ENCODE measurements around the gene MBD3L2. TPM values are rescaled to one million over a fixed set of nuclear protein-coding genes. Genes with fewer than 3 reads are reported as not detected.
"Not testable (repeated sequence)": the region's sequence is repeated elsewhere in the genome, so short reads cannot be mapped to it uniquely, and the experiment has no call there.

Gene MBD3L2
- total RNA-seq (2014; rRNA removed; shearing (Covaris generic)): not detected in 2 replicates
- polyA plus RNA-seq (2014; cell fraction: nucleus; rRNA removed): not detected in 2 replicates

- not testable (repeated sequence) for DNase-seq (ENCODE audit: extremely low read depth, low read depth)
Observed at GRCh38 chr19:7049021-7049420, at the start of gene MBD3L2. Gene MBD3L2 (plus strand): TSS chr19:7049321. CDS start chr19:7049374, 53 bp downstream.

GRCh38 chr19:6999933-7000332, 49.2 kb upstream of the MBD3L2 start:
- no peak for DNase-seq (ENCODE audit: extremely low read depth, low read depth)

- DNase-seq (ENCODE audit: extremely low read depth, low read depth): no peak
Observed at GRCh38 chr19:7000333-7000732, 48.8 kb upstream of the MBD3L2 start.

GRCh38 chr19:7000816-7001215, 48.3 kb upstream of the MBD3L2 start:
- DNase-seq (ENCODE audit: extremely low read depth, low read depth): no peak

GRCh38 chr19:7004313-7004931, 44.7 kb upstream of the MBD3L2 start:
- DNase-seq (ENCODE audit: extremely low read depth, low read depth): no peak

- no peak for DNase-seq (ENCODE audit: extremely low read depth, low read depth)
Observed at GRCh38 chr19:7006135-7006704, 42.9 kb upstream of the MBD3L2 start.

GRCh38 chr19:7007859-7008258, 41.3 kb upstream of the MBD3L2 start:
- DNase-seq (ENCODE audit: extremely low read depth, low read depth): no peak

- no peak for DNase-seq (ENCODE audit: extremely low read depth, low read depth)
Observed at GRCh38 chr19:7010722-7011593, 38.2 kb upstream of the MBD3L2 start.

- no peak for DNase-seq (ENCODE audit: extremely low read depth, low read depth)
Observed at GRCh38 chr19:7013678-7014077, 35.4 kb upstream of the MBD3L2 start.

- no peak for DNase-seq (ENCODE audit: extremely low read depth, low read depth)
Observed at GRCh38 chr19:7018828-7019227, 30.3 kb upstream of the MBD3L2 start.

- not testable (repeated sequence) for DNase-seq (ENCODE audit: extremely low read depth, low read depth)
Observed at GRCh38 chr19:7021331-7021730, 27.8 kb upstream of the MBD3L2 start, which contains the start of gene MBD3L2B. Gene MBD3L2B (minus strand): TSS chr19:7021431. CDS start chr19:7021397, 34 bp downstream.

- DNase-seq (ENCODE audit: extremely low read depth, low read depth): not testable (repeated sequence)
Observed at GRCh38 chr19:7028790-7029189, 20.3 kb upstream of the MBD3L2 start.

GRCh38 chr19:7030278-7030677, 18.8 kb upstream of the MBD3L2 start, which contains the start of gene MBD3L5:
Gene MBD3L5 (plus strand): TSS chr19:7030578. CDS start chr19:7030612, 34 bp downstream.
- not testable (repeated sequence) for DNase-seq (ENCODE audit: extremely low read depth, low read depth)

- DNase-seq (ENCODE audit: extremely low read depth, low read depth): not testable (repeated sequence)
Observed at GRCh38 chr19:7040079-7040478, 9.0 kb upstream of the MBD3L2 start, which contains the start of gene MBD3L4. Gene MBD3L4 (minus strand): TSS chr19:7040179. CDS start chr19:7040144, 35 bp downstream.

- DNase-seq (ENCODE audit: extremely low read depth, low read depth): not testable (repeated sequence)
Observed at GRCh38 chr19:7041563-7041962, 7.6 kb upstream of the MBD3L2 start.

GRCh38 chr19:7051421-7051820, 2.3 kb downstream of the MBD3L2 start:
- DNase-seq (ENCODE audit: extremely low read depth, low read depth): not testable (repeated sequence)

- not testable (repeated sequence) for DNase-seq (ENCODE audit: extremely low read depth, low read depth)
Observed at GRCh38 chr19:7052896-7053295, 3.8 kb downstream of the MBD3L2 start.

- not testable (repeated sequence) for DNase-seq (ENCODE audit: extremely low read depth, low read depth)
Observed at GRCh38 chr19:7054635-7055368, 5.7 kb downstream of the MBD3L2 start.

GRCh38 chr19:7055679-7056078, 6.6 kb downstream of the MBD3L2 start:
- DNase-seq (ENCODE audit: extremely low read depth, low read depth): not testable (repeated sequence)

GRCh38 chr19:7056371-7056770, 7.2 kb downstream of the MBD3L2 start:
- not testable (repeated sequence) for DNase-seq (ENCODE audit: extremely low read depth, low read depth)
